Activated naive CD4-positive, alpha-beta T cell treated with anti-CD3 and anti-CD28 coated beads, Interleukin-2, amount 50 U/mL, for 24 hours (primary cell): Measurements from ENCODE around the gene TECTA.

Experiments used
- H3K27ac Mint-ChIP-seq: one replicate; pipeline ENCODE4 v1.8.0; 2021; ENCODE audit warnings: mild to moderate bottlenecking, mixed read lengths
- H3K27me3 Mint-ChIP-seq: one replicate; pipeline ENCODE4 v1.8.0; 2021; ENCODE audit warnings: mixed read lengths
- H3K36me3 Mint-ChIP-seq: one replicate; pipeline ENCODE4 v1.8.0; 2021; ENCODE audit warnings: mixed read lengths
- H3K4me1 Mint-ChIP-seq: one replicate; pipeline ENCODE4 v1.8.0; 2021; ENCODE audit warnings: mixed read lengths
- H3K4me3 Mint-ChIP-seq: one replicate; pipeline ENCODE4 v1.8.0; 2021; ENCODE audit warnings: mild to moderate bottlenecking, mixed read lengths
- H3K9me3 Mint-ChIP-seq: one replicate; pipeline ENCODE4 v1.8.0; 2021; ENCODE audit warnings: mixed read lengths

TECTA gene

DNA sequence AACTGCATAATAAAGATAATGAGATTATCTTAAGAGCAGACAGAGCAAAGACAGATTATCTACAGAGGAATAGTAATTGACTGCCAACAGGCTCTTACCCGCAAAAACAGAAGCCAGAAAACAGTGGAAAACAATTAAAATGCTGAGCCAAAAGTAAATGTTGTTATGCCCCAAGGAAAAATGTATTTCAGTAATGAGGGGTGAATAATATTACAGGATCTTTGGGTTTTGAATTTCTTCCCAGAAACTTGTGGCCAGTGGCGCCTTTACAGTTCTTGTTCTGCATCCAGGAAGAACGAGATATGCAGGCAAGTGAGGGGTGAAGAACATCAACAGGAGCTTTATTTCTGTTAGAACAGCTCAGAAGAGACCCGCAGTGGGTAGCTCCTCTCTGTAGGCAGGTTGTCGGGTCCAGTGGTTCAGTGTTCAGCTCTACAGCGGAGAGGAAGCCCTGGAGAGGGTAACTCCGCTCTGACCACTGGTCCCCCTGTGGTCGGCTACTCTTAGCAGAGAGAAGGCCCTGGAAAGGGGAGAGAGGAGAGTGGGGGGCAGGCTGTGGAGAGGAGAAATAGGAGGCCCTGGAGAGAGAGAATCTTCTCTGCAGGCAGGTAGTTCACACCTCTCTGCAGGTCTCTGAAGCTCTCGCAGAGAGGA lies 139.7 kb downstream of the TECTA start:
- H3K4me1 Mint-ChIP-seq: no peaks in the 10 kb centered on the region
- no peak overlapping the region for H3K27ac Mint-ChIP-seq
- peaks cover 5% of the 10 kb centered on the region for H3K27me3 Mint-ChIP-seq
- no peaks in the 10 kb centered on the region for H3K36me3 Mint-ChIP-seq
- no peaks in the 10 kb centered on the region for H3K9me3 Mint-ChIP-seq
- H3K4me3 Mint-ChIP-seq: no peak overlapping the region
